Smooth muscle cell of the coronary artery (primary cell): ENCODE measurements around the gene ATPAF1. TPM values are rescaled to one million over a fixed set of nuclear protein-coding genes. Genes with fewer than 3 reads are reported as not detected.

Source experiments
- total RNA-seq: library from RNA; depleted of rRNA; stranded (reverse); fragments of >200 nt; gene quantifications from 2 replicates; pipeline ENCODE4 v1.2.3, GENCODE V29; 2014; ENCODE audit warnings: low replicate concordance

The ATPAF1 gene
- 29.6 and 39.2 TPM in 2 replicates for total RNA-seq

GRCh38 chr1:46667782-46668760 lies at the start of gene ATPAF1:
TSS of gene ATPAF1 (minus strand) at chr1:46668364. CDS start at chr1:46668322, 42 bp downstream.

GRCh38 chr1:46671554-46671953 lies 3.4 kb upstream of the ATPAF1 start, which contains the start of gene TEX38:
TSS of gene TEX38 (plus strand) at chr1:46671854. CDS start at chr1:46671935, 81 bp downstream.

GRCh38 chr1:46616277-46617107 lies 51.7 kb downstream of the ATPAF1 start, which contains the start of gene MOB3C:
TSS of gene MOB3C (minus strand) at chr1:46616811. CDS start at chr1:46613321, 3,490 bp downstream.

DNA sequence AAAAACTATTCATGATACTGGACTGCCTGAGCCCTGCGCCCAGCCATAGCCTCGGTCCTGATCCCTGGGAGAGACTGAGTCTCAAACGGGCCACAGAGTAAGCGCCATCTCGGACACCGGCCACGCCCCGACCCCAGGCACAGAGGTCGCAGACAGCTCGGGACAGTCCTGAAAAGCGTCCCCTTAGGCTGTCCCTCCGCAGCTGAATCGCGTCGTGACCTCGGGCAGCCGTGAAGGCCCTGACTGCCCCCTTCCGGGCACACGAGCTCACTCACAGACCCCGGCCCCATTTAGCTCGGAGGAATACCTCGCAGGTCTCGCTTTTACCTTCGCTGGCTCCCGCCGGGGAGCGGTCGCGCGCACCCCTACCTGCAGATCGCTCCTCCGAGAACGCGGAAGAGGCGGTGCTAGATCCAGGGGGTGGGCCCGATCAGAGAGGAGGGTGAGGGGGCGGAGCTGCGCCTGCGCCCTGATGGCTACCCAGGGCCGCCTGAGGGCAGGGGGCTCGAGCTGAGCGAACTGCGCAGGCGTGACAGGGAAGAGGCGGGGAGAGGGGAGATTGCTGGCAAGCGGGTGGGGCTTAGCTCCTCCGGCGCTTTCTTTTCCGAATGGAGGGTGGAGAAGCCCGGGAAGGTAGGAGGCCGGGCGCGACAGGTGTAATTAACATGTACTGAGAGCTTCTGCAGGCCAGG lies 64.2 kb downstream of the ATPAF1 start, which contains the start of gene MKNK1:
Gene MKNK1 (minus strand): TSS at position 411 of the 692 bp plus-strand sequence. CDS start 20,941 bp downstream, outside the sequence.

Other genes starting within 250 kb of the ATPAF1 start
- gene DMBX1, start 178.5 kb downstream of the ATPAF1 start, total RNA-seq, result not detected in 2 replicates
- not detected in 2 replicates for gene KNCN, start 116.7 kb downstream of the ATPAF1 start, total RNA-seq
- gene MKNK1, start 64.1 kb downstream of the ATPAF1 start, total RNA-seq, result 14.2 and 16.9 TPM in 2 replicates
- 9.6 and 15.1 TPM in 2 replicates for gene MOB3C, start 51.6 kb downstream of the ATPAF1 start, total RNA-seq
- gene TEX38, start 3.5 kb upstream of the ATPAF1 start, total RNA-seq, result not detected in 2 replicates
- 8.5 and 19.8 TPM in 2 replicates for gene EFCAB14, start 50.8 kb upstream of the ATPAF1 start, total RNA-seq
- gene CYP4B1, start 130.7 kb upstream of the ATPAF1 start, total RNA-seq, result not detected in 2 replicates